ENCODE results near the gene DGLUCY. TPM values are rescaled to one million over a fixed set of nuclear protein-coding genes. Genes with fewer than 3 reads are reported as not detected.
"Not testable (repeated sequence)": the region's sequence is repeated elsewhere in the genome, so short reads cannot be mapped to it uniquely, and the experiment has no call there.

DGLUCY gene
- total RNA-seq, 1 donor from 2014 or later = 41.1 TPM

DNA sequence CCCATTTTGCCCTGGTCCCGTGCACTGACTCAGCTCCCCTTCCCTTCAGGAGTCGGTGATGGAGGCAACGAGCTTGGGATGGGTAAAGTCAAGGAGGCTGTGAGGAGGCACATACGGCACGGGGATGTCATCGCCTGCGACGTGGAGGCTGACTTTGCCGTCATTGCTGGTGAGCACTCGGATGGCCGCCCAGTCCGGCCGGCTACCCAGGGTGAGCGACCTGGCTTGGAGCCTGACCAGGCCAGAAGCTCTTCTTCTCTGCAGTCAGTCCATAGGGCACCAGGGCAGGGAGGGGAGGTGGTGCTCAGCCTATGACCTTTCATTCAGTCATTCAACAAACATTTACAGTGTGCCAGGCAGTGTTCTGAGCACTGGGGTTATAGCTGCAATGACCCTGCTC is 90.8 kb downstream of the DGLUCY start:
- DNase-seq (ENCODE audit: low spot score) = no peak

DNA sequence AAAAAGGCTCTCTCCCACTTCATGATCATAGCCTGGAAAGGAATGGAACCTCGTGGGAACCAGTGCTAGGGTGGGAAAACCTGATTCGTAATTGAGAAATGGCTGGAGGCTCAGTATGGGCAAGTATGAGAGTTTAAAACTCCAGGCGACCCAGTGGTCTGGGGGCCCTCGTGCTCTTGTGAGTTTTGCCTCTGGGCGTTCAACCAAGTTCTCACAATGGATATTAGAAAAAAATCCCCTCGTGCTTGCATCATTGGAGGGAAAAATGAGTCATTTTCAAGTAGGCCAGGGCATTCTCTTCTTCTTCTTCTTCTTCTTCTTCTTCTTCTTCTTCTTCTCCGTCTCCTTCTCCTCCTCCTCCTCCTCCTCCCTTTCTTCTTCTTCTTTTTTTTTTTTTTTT is 91.6 kb downstream of the DGLUCY start:
- DNase-seq (ENCODE audit: low spot score) = no peak

DNA sequence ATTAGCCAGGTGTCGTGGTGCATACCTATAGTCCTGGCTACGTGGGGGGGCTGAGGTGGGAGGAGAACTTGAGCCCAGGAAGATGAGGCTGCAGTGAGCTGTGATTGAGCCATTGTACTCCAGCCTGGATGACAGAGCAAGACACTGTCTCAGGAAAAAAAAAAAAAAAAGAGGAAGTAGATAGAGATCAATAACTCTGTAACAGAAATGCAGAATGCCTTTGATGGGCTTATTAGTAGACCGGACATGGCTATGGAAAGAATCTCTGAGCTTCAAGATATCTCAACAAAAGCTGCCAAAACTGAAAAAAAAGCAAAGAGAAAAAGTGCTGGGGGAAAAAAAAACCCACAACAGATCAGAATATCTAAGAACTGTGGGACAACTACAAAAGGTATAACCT is 93.1 kb downstream of the DGLUCY start:
- DNase-seq (ENCODE audit: low spot score) = no peak

DNA sequence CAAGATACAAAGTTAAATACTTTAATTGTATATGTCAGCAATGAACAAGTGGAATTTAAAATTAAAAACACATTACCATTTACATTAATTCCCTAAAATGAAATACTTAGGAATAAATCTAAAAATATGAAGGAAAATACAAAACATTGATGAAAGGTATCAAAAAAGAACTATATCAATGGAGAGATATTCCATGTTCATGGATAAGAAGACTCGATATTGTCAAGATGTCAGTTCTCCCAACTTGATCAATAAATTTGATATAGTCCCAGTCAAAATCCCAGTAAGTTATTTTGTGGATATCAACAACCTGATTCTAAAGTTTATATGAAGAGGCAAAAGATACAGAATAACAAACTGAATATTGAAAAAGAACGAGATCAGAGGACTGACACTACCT is 97.1 kb downstream of the DGLUCY start:
- no peak for DNase-seq (ENCODE audit: low spot score)

DNA sequence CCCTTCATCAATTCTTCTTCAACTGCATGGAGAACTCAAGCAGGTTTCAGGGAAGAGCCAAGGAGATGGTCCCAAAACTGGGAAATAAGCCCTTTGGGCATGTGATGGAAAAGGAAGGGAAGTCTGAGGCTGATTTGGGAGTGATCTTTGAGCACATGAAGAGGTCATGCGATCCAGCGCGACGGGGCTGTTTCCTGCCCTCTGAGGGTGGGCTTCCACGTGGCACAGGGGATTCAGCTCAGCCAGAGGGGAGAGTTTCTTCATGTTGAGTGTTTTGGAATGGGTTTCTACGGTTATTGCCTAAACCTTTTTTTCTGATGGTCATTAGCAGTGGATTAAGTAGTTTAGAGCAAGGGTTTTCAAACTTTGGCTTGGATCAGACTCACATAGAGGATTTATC is 100.4 kb downstream of the DGLUCY start:
- DNase-seq (ENCODE audit: low spot score) = no peak

DNA sequence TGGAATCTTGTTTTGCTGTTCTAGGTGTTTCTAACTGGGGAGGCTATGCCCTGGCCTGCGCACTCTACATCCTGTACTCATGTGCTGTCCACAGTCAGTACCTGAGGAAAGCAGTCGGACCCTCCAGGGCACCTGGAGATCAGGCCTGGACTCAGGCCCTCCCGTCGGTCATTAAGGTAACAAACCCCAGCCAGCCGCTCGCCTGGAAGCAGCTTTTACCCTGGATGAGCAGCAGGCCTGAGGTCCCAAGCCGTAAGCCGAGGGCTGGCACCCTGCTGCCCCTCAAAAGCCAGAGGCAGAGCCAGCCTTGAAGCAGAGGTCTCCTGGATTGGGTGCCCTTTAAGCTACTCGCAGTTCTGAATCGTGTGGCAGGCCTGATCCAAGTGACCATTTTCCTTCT is 101.5 kb downstream of the DGLUCY start:
- no peak for DNase-seq (ENCODE audit: low spot score)

DNA sequence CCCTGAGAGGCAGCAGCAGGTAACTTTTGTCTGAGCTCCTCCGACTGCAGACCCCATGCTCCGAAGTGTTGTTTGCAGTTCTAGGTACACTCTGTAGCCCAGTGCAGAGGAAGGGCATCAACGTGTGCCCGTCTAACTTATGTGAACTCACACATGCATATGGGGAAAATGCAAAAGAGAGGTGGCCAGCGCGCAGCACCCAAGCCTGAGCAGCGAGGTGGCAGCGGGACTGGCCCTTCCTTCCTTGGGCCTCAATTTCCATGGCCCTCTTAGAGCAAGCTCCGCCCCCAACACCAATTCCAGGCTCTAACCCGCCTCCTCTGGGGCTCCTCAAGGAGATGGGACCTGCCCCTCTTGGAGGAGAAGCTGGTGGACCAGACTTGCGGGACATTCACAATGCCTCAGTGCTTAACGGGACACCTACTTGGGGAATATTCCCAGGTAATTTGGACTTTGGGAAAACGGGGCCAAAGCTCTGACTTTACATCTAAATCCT is 102.9 kb downstream of the DGLUCY start:
- DNase-seq (ENCODE audit: low spot score) = no peak

DNA sequence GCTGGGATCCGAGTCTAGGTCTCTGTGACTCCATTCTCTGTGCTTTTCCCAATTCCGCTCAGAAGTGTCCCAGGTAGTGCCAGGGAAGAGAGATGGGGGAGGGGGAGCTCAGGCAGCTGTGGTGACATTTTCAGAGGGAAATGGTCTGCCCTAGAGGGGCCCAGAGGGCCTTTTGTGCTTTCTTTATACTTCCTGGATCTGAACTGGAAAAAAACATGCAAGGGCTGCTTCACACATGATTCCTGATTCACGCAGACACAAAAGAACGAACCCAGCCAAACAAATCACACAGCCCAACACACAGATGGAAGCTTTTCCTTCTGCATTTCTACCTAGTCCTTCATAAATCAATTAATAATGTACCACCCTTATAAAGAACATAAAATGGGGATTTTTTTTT is 104.1 kb downstream of the DGLUCY start:
- no peak for DNase-seq (ENCODE audit: low spot score)

DNA sequence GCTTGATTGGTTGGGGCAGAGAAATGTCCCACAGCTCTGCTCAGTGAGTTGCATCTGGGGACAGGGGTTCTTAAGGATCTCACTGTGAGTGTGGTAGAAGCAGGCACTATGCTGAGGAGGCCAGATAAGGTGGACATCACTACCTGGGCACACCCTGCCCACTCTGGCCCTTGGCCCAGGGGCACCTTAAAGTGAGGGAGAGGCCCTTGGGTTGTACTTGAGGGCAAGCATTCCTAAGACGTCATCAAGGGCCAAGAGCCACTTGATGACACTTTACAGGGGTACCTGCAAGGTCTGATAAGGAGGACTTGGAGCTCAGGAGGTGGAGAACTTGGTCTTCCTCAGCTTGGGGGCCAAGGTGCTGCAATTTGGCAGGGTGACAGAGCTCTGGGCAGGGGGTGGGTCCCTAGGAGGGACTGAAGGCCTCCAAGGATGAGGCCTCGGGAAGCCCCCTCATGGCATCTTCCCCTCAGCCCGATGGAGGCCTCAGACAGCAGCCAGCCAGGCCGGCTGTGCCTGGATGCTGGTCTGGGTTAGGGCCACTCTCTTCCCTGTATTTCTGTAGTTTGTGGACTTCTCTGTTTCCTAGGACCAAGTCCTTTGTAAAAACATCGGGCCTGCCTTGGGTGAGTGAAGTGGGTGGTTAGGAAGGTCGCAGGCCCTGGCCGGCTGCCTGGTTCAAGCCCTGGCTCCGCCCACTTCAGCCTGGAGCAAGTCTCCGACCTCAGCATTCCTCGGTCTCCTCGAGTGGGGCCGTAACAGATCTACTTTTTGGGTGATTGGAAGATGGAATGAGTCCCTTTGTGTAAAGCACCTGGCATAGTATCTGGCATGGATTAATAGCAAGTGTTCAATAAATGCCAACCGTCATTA is 105.9 kb downstream of the DGLUCY start:
- no peak for DNase-seq (ENCODE audit: low spot score)

DNA sequence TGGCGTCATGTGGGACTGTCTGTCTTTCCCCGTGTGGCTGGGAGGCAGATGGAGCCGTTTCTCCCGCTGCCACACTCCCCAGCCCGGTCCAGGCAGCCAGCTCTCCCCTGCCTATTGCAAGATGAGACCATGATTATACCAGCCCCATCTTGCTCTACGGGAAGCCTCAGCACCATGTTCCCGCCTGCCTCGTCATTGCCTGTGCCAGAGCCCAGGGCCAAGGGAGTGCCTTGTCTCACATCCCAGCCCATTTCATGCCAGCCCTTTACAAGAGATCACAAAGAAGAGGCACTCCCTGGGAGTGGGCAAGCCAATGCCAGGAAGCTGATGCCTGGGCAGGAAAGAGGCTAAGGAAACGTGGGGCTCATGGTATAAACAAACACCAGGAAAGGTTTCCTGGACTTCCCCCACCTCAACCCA is 106.7 kb downstream of the DGLUCY start:
- no peak for DNase-seq (ENCODE audit: low spot score)

DNA sequence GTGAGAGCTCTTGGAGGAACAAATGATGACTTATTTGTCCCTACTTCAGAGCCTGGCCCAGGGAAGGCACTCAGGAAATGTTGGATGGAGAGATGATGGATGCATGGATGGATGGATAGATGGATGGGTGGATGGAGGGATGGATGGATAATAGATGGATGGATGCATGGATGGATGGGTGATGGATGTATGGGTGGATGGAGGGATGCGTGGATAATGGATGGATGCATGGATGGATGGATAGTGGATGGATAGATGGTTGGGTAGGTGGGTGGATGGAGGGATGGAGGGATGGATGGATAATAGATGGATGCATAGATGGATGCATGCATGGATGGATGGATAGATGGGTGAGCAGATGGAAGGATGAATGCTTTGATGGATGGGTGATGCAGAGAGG is 107.4 kb downstream of the DGLUCY start:
- DNase-seq (ENCODE audit: low spot score) = no peak

DNA sequence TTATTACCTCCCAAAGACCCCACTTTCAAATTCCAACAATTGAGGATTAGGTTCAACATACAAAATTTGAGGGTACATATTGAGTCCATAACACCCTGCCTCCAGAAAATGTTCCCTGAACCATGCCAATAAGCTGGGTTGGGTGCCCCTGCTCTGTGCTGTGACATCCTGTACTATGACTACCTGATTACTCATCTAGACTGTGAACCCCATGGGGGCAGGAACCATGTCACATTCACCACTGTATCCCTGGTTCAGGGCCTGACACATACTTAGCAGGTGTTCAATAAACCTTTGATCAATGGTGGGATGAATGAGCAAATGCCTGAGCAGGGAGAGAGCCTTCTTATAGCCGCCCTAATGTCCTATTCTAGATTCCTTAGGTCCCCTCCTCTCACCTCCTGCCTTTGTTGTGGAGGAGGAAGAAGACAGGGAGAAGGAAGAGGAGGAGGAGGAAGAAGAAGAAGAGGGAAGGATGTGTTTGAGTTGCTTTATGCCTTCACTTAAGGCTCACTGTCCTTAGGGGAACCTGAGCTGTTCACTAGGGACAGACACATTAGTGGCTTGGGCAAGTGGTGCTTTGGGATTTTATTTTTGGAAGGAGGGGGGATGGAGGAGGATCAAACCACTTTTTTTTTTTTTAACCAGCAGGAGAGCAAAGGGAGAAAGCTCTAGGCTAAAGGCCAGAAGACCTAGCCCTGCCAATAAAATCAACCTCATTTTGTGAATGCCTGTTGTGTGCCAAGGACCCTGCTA is 109.3 kb downstream of the DGLUCY start:
- DNase-seq (ENCODE audit: low spot score) = no peak

DNA sequence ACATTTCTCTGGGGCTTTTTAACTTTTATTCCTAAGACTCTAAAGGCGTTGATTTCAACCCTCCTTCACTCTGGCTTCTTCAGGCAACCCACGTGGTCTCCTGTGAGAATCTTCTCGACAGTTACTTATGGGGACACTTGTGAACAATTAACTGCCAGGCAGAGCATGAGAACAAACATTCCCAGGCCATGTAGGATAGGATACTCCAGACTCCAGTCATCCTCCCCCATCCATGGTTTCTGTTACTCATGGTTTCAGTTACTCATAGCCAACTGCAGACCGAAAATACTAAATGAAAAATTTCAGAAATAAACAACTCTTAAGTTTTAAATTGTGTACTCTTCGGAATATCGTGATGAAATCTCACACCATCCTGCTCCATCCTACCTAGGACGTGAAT is 111.2 kb downstream of the DGLUCY start:
- DNase-seq (ENCODE audit: low spot score) = no peak

DNA sequence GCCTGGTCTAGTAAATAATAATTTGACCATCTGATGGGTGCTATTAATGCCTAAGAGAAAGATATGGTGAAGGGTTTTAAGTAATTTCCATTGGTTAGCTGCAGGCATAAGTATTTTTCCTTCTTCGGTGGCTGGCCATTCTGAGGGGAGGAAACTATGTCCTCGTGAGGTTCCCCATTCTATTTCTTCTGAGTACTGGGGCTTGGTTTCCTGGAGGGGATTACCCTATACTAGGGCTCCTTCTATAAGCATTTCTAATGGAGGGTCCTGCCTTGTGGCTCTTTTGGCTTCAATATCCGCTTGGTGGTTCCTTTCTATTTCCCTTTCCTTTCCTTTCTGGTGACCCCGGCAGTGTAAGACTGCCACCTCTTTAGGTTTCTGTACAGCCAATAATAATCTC is 112.5 kb downstream of the DGLUCY start:
- not testable (repeated sequence) for DNase-seq (ENCODE audit: low spot score)

DNA sequence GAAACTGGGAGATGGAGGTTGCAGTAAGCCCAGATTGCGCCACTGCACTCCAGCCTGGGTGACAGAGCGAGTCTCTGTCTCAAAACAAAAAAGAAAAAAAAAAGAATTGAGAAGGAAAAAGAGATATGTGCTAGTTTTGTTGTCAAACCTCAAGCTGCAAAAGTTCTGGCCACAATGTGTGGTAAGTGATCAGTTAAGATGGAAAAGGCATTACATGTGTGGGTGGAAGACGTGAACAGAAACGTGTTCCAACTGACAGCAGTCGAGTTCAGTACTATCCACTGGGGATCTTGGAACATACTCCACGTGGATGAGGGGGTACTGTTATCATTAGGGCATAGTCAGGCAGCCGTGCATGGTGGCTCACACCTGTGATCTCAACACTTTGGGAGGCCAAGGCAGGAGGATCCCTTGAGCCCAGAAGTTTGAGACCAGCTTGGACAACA is 113.3 kb downstream of the DGLUCY start:
- no peak for DNase-seq (ENCODE audit: low spot score)

DNA sequence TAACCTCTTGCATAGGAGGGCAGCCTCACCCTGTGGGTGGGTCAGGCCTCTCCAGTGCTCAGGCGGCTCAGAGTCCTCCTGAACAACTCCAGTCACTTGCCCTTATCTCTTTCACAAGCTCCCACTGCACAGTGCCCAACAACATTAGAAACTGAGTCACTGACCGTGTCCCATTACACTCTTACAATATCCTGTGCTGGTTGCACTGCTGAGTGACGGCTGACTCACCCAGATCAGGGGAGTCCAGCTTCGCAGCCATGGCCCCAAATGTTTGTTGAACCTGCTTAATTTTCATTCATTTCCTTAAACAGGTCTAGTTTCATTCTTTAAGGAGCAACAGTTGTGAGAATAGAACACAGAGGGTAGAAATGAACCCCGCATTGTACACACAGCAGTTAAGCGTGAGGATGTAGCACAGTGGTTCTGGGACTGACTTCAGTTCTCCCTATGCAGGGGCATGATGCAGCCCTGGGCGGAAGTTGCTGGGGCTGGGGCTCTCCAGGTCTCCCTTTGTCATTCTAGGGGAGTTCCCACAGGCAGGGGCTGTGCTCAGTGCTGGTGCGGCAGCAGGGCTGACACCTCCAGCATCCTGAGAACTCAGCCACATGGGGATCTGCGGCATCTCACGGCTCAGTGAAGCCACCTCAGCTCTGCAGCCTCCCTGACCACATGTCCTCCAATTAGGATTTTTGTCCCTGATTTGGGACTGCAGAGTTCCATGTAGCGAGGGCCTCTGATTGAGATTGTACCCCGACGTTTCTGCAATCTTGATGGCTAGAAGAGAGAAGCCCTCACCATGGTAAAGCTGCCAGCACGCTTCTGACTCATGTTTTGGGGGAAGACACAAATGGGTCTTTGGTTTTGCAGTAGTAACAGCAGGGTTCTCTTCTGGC is 114.5 kb downstream of the DGLUCY start:
- DNase-seq (ENCODE audit: low spot score) = no peak

DNA sequence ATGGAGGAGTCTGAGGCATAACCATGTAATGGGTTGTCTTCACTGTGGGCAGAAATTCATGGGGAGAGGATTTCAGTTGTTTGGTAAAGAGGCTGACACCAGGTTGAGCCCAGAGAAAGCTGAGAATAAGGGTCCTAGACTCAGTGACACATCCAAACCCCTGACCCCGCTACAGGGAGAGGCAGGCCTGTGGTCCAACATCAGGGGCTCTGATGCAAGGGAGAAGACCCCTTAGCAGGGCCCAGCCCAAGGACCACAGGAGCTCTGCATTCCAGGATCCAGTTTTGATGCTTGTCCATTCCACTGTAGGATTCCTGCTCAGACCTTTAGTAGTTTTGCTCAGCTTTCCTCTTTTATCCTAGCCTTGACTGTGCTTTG is 115.1 kb downstream of the DGLUCY start:
- no peak for DNase-seq (ENCODE audit: low spot score)

DNA sequence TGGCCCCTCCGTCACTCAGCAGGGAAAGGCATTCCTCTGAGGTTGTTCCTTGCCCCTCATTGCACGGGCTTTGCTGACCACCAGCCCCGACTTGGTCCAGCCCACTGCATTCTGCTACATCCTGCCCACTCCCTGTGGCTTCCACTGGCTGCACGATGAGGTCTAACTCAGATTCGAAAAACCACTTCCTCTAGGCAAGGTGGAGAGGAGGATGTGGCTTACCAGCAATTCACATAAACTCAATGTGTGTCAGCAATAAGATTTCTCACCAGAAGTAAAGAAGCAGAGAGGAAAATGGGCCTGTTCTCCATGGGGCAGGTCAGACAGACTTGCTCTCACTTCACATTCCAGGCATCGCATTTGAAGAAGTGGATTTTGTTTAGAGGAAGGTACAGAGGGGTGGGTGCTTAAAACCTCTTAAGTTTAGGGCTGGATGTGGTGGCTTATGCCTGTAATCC is 115.9 kb downstream of the DGLUCY start:
- DNase-seq (ENCODE audit: low spot score) = no peak

DNA sequence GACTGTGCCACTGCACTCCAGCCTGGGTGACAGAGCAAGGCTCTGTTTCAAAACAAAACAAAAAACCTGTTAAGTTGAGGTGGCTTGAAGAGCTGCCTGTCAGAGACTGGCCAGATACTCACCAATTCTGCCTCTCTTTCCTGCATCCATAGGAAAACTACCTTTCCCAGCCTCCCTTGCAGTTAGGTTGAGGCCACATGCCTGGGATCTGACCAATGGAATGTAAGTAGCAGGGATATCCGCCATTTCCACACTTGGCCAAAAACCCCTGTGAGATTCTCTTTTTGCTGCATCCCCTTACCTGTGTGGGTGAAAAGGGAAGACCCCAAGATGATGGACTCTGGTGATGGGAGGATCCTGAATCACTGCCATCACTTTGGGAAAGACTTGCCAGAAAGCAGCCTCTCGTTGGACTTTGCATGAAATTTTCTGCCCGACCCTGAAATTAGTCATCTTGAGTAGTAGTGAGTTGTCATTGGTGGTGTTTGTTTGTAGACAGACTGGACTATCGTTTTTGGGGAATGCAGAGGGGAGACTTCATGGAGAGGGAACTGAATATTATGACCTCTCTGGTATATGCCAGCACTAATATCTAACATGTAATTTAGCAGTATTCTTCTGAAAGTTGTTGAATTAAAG is 116.6 kb downstream of the DGLUCY start:
- DNase-seq (ENCODE audit: low spot score) = no peak

DNA sequence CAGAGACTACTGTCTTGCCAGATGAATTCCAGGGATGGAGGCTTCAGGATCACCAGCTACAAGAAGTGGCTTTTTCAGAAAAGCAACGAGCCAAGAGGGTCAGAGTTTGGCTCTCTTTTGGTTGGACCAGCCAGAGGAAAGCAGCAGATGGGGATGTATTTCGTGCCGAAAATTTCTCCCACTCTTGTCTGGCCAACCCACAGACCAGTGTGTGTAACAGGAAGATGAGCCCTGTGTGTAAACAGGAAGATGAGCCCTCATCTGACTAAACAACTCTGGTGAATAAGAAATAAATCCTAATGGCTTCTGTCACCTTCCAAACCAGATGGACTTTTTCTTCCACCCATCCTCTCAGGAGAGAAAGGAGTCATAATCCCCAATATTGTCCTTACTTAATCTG is 117.6 kb downstream of the DGLUCY start:
- no peak for DNase-seq (ENCODE audit: low spot score)

DNA sequence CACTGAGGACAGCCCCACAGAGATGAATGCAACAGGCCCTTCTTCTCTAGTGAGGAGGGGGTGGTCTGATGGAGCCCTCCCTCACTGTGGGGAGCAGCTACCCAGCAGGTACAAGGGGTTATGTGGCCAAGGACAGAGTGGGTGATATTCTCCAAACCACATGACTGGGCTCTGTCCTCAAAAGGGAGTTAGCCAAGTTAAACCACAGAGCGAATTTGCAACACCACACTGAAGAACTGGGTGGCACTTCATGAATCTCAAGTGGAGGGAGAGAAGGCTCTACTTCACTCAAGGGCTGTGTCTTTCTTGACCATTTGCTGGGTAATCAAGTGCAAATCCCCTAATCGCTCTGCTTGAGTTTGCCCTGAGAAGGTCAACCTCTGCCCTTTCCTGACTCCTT is 118.2 kb downstream of the DGLUCY start:
- no peak for DNase-seq (ENCODE audit: low spot score)
